ENCODE data around the gene SAMD4A.

GRCh38 chr14:54768501-54769129 lies 201.7 kb downstream of the SAMD4A start:
- no peak for TF ChIP-seq EZH2 (IDR thresholded peaks at IDR 0.05; ENCODE audit: insufficient read depth, poor library complexity, severe bottlenecking)
- no peak for TF ChIP-seq EZH2phosphoT487 (IDR thresholded peaks at IDR 0.05; ENCODE audit: insufficient read depth, low read depth)
